HEK293 (cell line): Measurements from ENCODE around the gene OR9I1.

Experiments
- CTCF ChIA-PET: fragments of 350-600 bp; formaldehyde crosslinking; extraction: SDS; loops from one replicate; lab custom pipeline; 2021; ENCODE audit warnings: antibody characterized with exemption; lab: Yijun Ruan, JAX
- POLR2A ChIA-PET: fragments of 300-600 bp; formaldehyde crosslinking; extraction: SDS; loops from one replicate; lab custom pipeline; 2020; ENCODE audit warnings: antibody characterized with exemption, inconsistent platforms; lab: Yijun Ruan, JAX
- H3K27ac ChIP-seq: fragments of 200-500 bp; sonication (Bioruptor generic); 2 replicates; pipeline ENCODE4 v1.5.1; 2014; ENCODE audit warnings: low read depth, low read length, control low read depth, inconsistent platforms; ENCODE audit errors: extremely low read depth
- H3K36me3 ChIP-seq, 2 experiments: fragments of 200-500 bp in 1 of 2; sonication (Bioruptor generic) in 1 of 2; 1 replicate in 1 of 2; 2 replicates in 1 of 2; pipeline ENCODE4 v1.5.1; 2014 to 2017; ENCODE audit warnings: inconsistent platforms in 2 of 2, low read length in 2 of 2; ENCODE audit not compliant: control insufficient read depth in 2 of 2, insufficient read depth in 1 of 2
- H3K4me1 ChIP-seq: fragments of 200-500 bp; sonication (Bioruptor generic); 2 replicates; pipeline ENCODE4 v1.5.1; 2014; ENCODE audit warnings: mild to moderate bottlenecking, low read length, inconsistent platforms; ENCODE audit not compliant: control insufficient read depth, insufficient read depth
- H3K4me3 ChIP-seq: 2 replicates; pipeline ENCODE4 v1.5.1; 2011; ENCODE audit warnings: low read depth, mild to moderate bottlenecking, control low read depth, low read length, moderate library complexity
- H3K9me3 ChIP-seq: fragments of 200-500 bp; sonication (Bioruptor generic); 2 replicates; pipeline ENCODE4 v1.5.1; 2014; ENCODE audit warnings: low read depth, low read length, inconsistent platforms; ENCODE audit not compliant: control insufficient read depth, insufficient read depth
- BCL11A ChIP-seq: fragments of 450-650 bp; formaldehyde crosslinking; IDR thresholded peaks from 2 replicates; pipeline ENCODE4 v1.5.1; 2016; ENCODE audit warnings: low read depth, missing biosample characterization, missing genetic modification characterization
- HOXA7 ChIP-seq: sonication (generic); formaldehyde crosslinking; IDR thresholded peaks from 2 replicates; pipeline ENCODE4 v1.8.1; 2022; ENCODE audit warnings: missing genetic modification reagents, borderline replicate concordance
- OVOL3 ChIP-seq: fragments of 450-650 bp; formaldehyde crosslinking; IDR thresholded peaks from 2 replicates; pipeline ENCODE4 v1.5.1; 2016; ENCODE audit warnings: missing biosample characterization, missing genetic modification characterization
- SP7 ChIP-seq: fragments of 450-650 bp; formaldehyde crosslinking; IDR thresholded peaks from 2 replicates; pipeline ENCODE4 v1.5.1; 2016; ENCODE audit warnings: missing biosample characterization, missing genetic modification characterization
- ZBTB11 ChIP-seq: fragments of 450-650 bp; formaldehyde crosslinking; conservative IDR thresholded peaks from 2 replicates; pipeline ENCODE4 v1.5.1; 2016; ENCODE audit warnings: low read depth, missing biosample characterization, missing genetic modification characterization
- ZNF138 ChIP-seq: fragments of 450-650 bp; formaldehyde crosslinking; IDR thresholded peaks from 2 replicates; pipeline ENCODE4 v1.5.1; 2016; ENCODE audit warnings: missing biosample characterization, missing genetic modification characterization, borderline replicate concordance
- ZNF175 ChIP-seq: fragments of 450-650 bp; formaldehyde crosslinking; IDR thresholded peaks from 2 replicates; pipeline ENCODE4 v1.5.1; 2016; ENCODE audit warnings: missing biosample characterization, missing genetic modification characterization
- ZNF184 ChIP-seq: fragments of 450-650 bp; IDR thresholded peaks from 2 replicates; pipeline ENCODE4 v1.5.1; 2018; ENCODE audit warnings: missing biosample characterization, mild to moderate bottlenecking, missing genetic modification characterization
- ZNF19 ChIP-seq: fragments of 450-650 bp; formaldehyde crosslinking; IDR thresholded peaks from 2 replicates; pipeline ENCODE4; 2016; ENCODE audit warnings: missing biosample characterization, missing genetic modification characterization, low read depth
- ZNF202 ChIP-seq: fragments of 450-650 bp; formaldehyde crosslinking; IDR thresholded peaks from 2 replicates; pipeline ENCODE4 v1.5.1; 2016; ENCODE audit warnings: missing biosample characterization, missing genetic modification characterization, borderline replicate concordance
- ZNF501 ChIP-seq: fragments of 450-650 bp; formaldehyde crosslinking; IDR thresholded peaks from 2 replicates; pipeline ENCODE4 v1.5.1; 2016; ENCODE audit warnings: missing biosample characterization, missing genetic modification characterization
- ZNF513 ChIP-seq: fragments of 450-650 bp; IDR thresholded peaks from 2 replicates; pipeline ENCODE4 v1.5.1; 2018; ENCODE audit warnings: missing biosample characterization, missing genetic modification characterization
- ZNF549 ChIP-seq: fragments of 450-650 bp; IDR thresholded peaks from 2 replicates; pipeline ENCODE4 v1.5.1; 2018; ENCODE audit warnings: missing biosample characterization, missing genetic modification characterization, mild to moderate bottlenecking, inconsistent platforms, moderate library complexity
- ZNF600 ChIP-seq: fragments of 450-650 bp; formaldehyde crosslinking; IDR thresholded peaks from 2 replicates; pipeline ENCODE4 v1.5.1; 2016; ENCODE audit warnings: missing biosample characterization, missing genetic modification characterization
- ZNF791 ChIP-seq: fragments of 450-650 bp; formaldehyde crosslinking; IDR thresholded peaks from 2 replicates; pipeline ENCODE4 v1.5.1; 2016; ENCODE audit warnings: missing biosample characterization, missing genetic modification characterization
- TF ChIP-seq, protein P1 (sequence below): fragments of 450-650 bp; formaldehyde crosslinking; IDR thresholded peaks from 2 replicates; pipeline ENCODE4 v1.5.1; 2016; ENCODE audit warnings: missing biosample characterization, missing genetic modification characterization
- TF ChIP-seq, protein P2 (sequence below): fragments of 450-650 bp; formaldehyde crosslinking; conservative IDR thresholded peaks from 2 replicates; pipeline ENCODE4 v1.5.1; 2016; ENCODE audit warnings: low read depth, missing biosample characterization, missing genetic modification characterization
- TF ChIP-seq, protein P3 (sequence below): fragments of 450-650 bp; formaldehyde crosslinking; IDR thresholded peaks from 2 replicates; pipeline ENCODE4 v1.5.1; 2016; ENCODE audit warnings: missing biosample characterization, missing genetic modification characterization, borderline replicate concordance

Gene OR9I1

GRCh38 chr11:58152781-58153180, 27.5 kb upstream of the OR9I1 start:
- Histone ChIP-seq H3K4me1 (no peaks in the 10 kb centered on the region), H3K36me3 (no peaks in the 10 kb centered on the region), H3K27ac (no peak overlapping the region), H3K9me3 (no peaks in the 10 kb centered on the region), H3K4me3 (no peak overlapping the region)
- POLR2A ChIA-PET: no interaction called here
- TF ChIP-seq ZNF791 (tag by site-specific recombination): no peak
- TF ChIP-seq, protein P1, sequence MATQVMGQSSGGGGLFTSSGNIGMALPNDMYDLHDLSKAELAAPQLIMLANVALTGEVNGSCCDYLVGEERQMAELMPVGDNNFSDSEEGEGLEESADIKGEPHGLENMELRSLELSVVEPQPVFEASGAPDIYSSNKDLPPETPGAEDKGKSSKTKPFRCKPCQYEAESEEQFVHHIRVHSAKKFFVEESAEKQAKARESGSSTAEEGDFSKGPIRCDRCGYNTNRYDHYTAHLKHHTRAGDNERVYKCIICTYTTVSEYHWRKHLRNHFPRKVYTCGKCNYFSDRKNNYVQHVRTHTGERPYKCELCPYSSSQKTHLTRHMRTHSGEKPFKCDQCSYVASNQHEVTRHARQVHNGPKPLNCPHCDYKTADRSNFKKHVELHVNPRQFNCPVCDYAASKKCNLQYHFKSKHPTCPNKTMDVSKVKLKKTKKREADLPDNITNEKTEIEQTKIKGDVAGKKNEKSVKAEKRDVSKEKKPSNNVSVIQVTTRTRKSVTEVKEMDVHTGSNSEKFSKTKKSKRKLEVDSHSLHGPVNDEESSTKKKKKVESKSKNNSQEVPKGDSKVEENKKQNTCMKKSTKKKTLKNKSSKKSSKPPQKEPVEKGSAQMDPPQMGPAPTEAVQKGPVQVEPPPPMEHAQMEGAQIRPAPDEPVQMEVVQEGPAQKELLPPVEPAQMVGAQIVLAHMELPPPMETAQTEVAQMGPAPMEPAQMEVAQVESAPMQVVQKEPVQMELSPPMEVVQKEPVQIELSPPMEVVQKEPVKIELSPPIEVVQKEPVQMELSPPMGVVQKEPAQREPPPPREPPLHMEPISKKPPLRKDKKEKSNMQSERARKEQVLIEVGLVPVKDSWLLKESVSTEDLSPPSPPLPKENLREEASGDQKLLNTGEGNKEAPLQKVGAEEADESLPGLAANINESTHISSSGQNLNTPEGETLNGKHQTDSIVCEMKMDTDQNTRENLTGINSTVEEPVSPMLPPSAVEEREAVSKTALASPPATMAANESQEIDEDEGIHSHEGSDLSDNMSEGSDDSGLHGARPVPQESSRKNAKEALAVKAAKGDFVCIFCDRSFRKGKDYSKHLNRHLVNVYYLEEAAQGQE (tag by site-specific recombination): no peak
- TF ChIP-seq ZNF549 (tag by site-specific recombination): no peak
- TF ChIP-seq ZNF19 (tag by site-specific recombination): no peak
- no peak for TF ChIP-seq ZNF202 (tag by site-specific recombination)
- TF ChIP-seq, protein P2, sequence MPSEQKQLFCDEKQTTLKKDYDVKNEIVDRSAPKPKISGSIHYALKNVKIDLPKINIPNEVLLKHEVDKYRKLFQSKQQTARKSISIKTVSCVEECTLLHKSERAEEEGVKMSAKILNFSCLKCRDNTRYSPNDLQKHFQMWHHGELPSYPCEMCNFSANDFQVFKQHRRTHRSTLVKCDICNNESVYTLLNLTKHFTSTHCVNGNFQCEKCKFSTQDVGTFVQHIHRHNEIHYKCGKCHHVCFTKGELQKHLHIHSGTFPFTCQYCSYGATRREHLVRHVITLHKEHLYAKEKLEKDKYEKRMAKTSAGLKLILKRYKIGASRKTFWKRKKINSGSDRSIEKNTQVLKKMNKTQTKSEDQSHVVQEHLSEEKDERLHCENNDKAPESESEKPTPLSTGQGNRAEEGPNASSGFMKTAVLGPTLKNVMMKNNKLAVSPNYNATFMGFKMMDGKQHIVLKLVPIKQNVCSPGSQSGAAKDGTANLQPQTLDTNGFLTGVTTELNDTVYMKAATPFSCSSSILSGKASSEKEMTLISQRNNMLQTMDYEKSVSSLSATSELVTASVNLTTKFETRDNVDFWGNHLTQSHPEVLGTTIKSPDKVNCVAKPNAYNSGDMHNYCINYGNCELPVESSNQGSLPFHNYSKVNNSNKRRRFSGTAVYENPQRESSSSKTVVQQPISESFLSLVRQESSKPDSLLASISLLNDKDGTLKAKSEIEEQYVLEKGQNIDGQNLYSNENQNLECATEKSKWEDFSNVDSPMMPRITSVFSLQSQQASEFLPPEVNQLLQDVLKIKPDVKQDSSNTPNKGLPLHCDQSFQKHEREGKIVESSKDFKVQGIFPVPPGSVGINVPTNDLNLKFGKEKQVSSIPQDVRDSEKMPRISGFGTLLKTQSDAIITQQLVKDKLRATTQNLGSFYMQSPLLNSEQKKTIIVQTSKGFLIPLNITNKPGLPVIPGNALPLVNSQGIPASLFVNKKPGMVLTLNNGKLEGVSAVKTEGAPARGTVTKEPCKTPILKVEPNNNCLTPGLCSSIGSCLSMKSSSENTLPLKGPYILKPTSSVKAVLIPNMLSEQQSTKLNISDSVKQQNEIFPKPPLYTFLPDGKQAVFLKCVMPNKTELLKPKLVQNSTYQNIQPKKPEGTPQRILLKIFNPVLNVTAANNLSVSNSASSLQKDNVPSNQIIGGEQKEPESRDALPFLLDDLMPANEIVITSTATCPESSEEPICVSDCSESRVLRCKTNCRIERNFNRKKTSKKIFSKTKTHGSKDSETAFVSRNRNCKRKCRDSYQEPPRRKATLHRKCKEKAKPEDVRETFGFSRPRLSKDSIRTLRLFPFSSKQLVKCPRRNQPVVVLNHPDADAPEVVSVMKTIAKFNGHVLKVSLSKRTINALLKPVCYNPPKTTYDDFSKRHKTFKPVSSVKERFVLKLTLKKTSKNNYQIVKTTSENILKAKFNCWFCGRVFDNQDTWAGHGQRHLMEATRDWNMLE (tag by site-specific recombination): no peak
- no peak for TF ChIP-seq BCL11A
- TF ChIP-seq, protein P3, sequence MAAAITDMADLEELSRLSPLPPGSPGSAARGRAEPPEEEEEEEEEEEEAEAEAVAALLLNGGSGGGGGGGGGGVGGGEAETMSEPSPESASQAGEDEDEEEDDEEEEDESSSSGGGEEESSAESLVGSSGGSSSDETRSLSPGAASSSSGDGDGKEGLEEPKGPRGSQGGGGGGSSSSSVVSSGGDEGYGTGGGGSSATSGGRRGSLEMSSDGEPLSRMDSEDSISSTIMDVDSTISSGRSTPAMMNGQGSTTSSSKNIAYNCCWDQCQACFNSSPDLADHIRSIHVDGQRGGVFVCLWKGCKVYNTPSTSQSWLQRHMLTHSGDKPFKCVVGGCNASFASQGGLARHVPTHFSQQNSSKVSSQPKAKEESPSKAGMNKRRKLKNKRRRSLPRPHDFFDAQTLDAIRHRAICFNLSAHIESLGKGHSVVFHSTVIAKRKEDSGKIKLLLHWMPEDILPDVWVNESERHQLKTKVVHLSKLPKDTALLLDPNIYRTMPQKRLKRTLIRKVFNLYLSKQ (tag by site-specific recombination): no peak
- TF ChIP-seq ZNF600 (tag by site-specific recombination): no peak
- no peak for TF ChIP-seq ZNF138 (tag by site-specific recombination)
- CTCF ChIA-PET: no interaction called here

DNA sequence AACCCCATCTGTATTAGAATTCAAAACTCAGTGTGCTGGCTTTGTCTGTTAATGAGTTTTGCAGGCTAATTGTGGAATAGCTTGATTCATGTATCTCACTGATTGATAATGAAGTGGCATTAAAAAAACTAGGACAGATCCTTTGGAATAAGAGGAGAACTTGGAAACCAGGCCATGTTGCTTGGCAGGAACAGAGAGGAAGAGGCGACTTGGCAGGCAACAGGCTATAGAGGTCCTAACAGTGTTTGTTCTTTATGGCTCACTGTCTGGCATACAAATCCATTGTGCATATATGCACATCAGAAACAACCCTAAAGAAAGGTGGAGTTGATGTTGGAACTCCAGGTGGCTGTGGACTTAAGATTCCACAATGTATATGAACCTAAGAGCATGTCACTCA, 17.4 kb upstream of the OR9I1 start:
- TF ChIP-seq HOXA7 (CRISPR knock-in tag) (no peak), SP7 (no peak), ZNF175 (tag by site-specific recombination) (no peak), ZNF184 (tag by site-specific recombination) (no peak), ZNF501 (tag by site-specific recombination) (no peak), OVOL3 (tag by site-specific recombination) (no peak), ZNF513 (tag by site-specific recombination) (no peak), ZBTB11 (no peak)
- TF ChIP-seq, all 188 proteins: peak for 0
- H3K36me3 ChIP-seq: no peaks in the 10 kb centered on the region
- no peak overlapping the region for H3K4me3 ChIP-seq
- ChIA-PET CTCF (no interaction called here), POLR2A (no interaction called here)
- H3K9me3 ChIP-seq: no peaks in the 10 kb centered on the region
- H3K27ac ChIP-seq: no peak overlapping the region
- H3K4me1 ChIP-seq: no peaks in the 10 kb centered on the region
